AG08396 (cell line): ENCODE results near the gene SCN5A.

Experiments
- DNase-seq: peaks from one replicate; pipeline ENCODE4 v3.0.0; 2012; ENCODE audit warnings: low spot score, mixed read lengths

SCN5A gene

GRCh38 chr3:38649500-38650247 is at the start of gene SCN5A:
Gene SCN5A (minus strand): TSS chr3:38649687. CDS start chr3:38633307, 16,380 bp downstream.
- peak; percentile 94 for DNase-seq

- no peak for DNase-seq
Observed at GRCh38 chr3:38698760-38699159, 49.3 kb upstream of the SCN5A start.

GRCh38 chr3:38698061-38698460 is 48.6 kb upstream of the SCN5A start:
- DNase-seq: no peak

- no peak for DNase-seq
Observed at GRCh38 chr3:38696034-38696433, 46.5 kb upstream of the SCN5A start.

- DNase-seq: no peak
Observed at GRCh38 chr3:38690185-38690584, 40.7 kb upstream of the SCN5A start.

GRCh38 chr3:38689774-38690173 is 40.3 kb upstream of the SCN5A start:
- DNase-seq: no peak

GRCh38 chr3:38689346-38689745 is 39.9 kb upstream of the SCN5A start:
- DNase-seq: no peak

- no peak for DNase-seq
Observed at GRCh38 chr3:38687321-38687720, 37.8 kb upstream of the SCN5A start.

GRCh38 chr3:38684546-38684945 is 35.1 kb upstream of the SCN5A start:
- DNase-seq: no peak

- no peak for DNase-seq
Observed at GRCh38 chr3:38669668-38670067, 20.2 kb upstream of the SCN5A start.

GRCh38 chr3:38662544-38662943 is 13.1 kb upstream of the SCN5A start:
- DNase-seq: no peak

GRCh38 chr3:38658841-38659240 is 9.4 kb upstream of the SCN5A start:
- DNase-seq: no peak

- DNase-seq: no peak
Observed at GRCh38 chr3:38657369-38657768, 7.9 kb upstream of the SCN5A start.

GRCh38 chr3:38655708-38656300 is 6.3 kb upstream of the SCN5A start:
- DNase-seq: no peak

GRCh38 chr3:38653685-38654537 is 4.4 kb upstream of the SCN5A start:
- no peak for DNase-seq

- DNase-seq: no peak
Observed at GRCh38 chr3:38652934-38653333, 3.4 kb upstream of the SCN5A start.

- DNase-seq: peak; percentile 82
Observed at GRCh38 chr3:38651153-38651789, 1.8 kb upstream of the SCN5A start.

GRCh38 chr3:38650248-38650951 is 913 bp upstream of the SCN5A start:
- DNase-seq: peak; percentile 1

- DNase-seq: peak; percentile 53
Observed at GRCh38 chr3:38648659-38649499, 608 bp downstream of the SCN5A start.

- peak; percentile 3 for DNase-seq
Observed at GRCh38 chr3:38648024-38648658, 1.3 kb downstream of the SCN5A start.
